Neutrophil (primary cell): ENCODE results near the gene RNF20.

Experiments
- H3K27ac ChIP-seq: fragments of 200-600 bp; sonication (generic); 2 replicates; pipeline ENCODE4 v1.5.1; 2016; ENCODE audit warnings: mild to moderate bottlenecking, moderate library complexity
- H3K27me3 ChIP-seq: fragments of 200-600 bp; sonication (generic); 2 replicates; pipeline ENCODE4 v1.6.0; 2016; ENCODE audit warnings: mild to moderate bottlenecking
- H3K36me3 ChIP-seq: fragments of 200-600 bp; sonication (generic); 2 replicates; pipeline ENCODE4 v1.5.1; 2017
- H3K4me1 ChIP-seq, 2 experiments: fragments of 200-600 bp in 1 of 2; sonication (generic) in 1 of 2; 1 replicate in 1 of 2; 2 replicates in 1 of 2; pipeline versions ENCODE4 v1.5.1 to v1.6.1; 2013 to 2016; ENCODE audit warnings: low read depth in 1 of 2, low read length in 1 of 2, mild to moderate bottlenecking in 1 of 2, moderate library complexity in 1 of 2; ENCODE audit not compliant: control insufficient read depth in 1 of 2, insufficient read depth in 1 of 2
- H3K4me3 ChIP-seq, 2 experiments: fragments of 200-600 bp in 1 of 2; sonication (generic) in 1 of 2; 1 replicate in 1 of 2; 2 replicates in 1 of 2; pipeline ENCODE4 v1.5.1; 2013 to 2016; ENCODE audit warnings: low read depth in 1 of 2, low read length in 1 of 2, mild to moderate bottlenecking in 1 of 2, moderate library complexity in 1 of 2
- H3K9me3 ChIP-seq: fragments of 200-600 bp; sonication (generic); 2 replicates; pipeline ENCODE4 v1.5.1; 2016
- TF ChIP-seq, protein P1 (sequence below): fragments of 200-600 bp; sonication (generic); IDR thresholded peaks from 2 replicates; pipeline ENCODE4 v1.5.1; 2016; ENCODE audit warnings: antibody characterized with exemption

RNF20 gene

DNA sequence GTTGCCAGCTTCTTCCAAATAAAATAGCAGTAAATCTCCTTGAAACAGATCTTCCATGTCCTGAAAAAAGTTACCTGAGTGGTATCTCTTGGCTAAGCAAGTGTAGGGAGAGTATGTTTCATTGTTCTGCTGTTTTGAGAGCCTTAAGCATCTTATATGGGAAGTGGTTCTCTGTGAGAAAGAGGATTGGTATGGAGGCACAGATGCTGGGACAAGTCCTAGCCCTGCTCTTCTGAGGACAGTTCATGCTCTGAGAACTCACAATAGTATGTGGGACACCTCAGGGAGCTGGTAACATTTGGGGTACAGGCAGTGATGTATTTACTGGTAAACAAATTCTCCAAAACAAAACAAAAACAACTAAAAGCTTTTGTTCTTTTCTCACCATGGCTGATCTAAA, 59.1 kb downstream of the RNF20 start:
- no peak overlapping the region for H3K4me3 ChIP-seq
- no peak overlapping the region for H3K27ac ChIP-seq
- TF ChIP-seq, protein P1, sequence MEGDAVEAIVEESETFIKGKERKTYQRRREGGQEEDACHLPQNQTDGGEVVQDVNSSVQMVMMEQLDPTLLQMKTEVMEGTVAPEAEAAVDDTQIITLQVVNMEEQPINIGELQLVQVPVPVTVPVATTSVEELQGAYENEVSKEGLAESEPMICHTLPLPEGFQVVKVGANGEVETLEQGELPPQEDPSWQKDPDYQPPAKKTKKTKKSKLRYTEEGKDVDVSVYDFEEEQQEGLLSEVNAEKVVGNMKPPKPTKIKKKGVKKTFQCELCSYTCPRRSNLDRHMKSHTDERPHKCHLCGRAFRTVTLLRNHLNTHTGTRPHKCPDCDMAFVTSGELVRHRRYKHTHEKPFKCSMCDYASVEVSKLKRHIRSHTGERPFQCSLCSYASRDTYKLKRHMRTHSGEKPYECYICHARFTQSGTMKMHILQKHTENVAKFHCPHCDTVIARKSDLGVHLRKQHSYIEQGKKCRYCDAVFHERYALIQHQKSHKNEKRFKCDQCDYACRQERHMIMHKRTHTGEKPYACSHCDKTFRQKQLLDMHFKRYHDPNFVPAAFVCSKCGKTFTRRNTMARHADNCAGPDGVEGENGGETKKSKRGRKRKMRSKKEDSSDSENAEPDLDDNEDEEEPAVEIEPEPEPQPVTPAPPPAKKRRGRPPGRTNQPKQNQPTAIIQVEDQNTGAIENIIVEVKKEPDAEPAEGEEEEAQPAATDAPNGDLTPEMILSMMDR, result no peak
- no peaks in the 10 kb centered on the region for H3K36me3 ChIP-seq
- no peaks in the 10 kb centered on the region for H3K9me3 ChIP-seq
- H3K4me1 ChIP-seq, result no peaks in the 10 kb centered on the region
- peaks cover 16% of the 10 kb centered on the region for H3K27me3 ChIP-seq

DNA sequence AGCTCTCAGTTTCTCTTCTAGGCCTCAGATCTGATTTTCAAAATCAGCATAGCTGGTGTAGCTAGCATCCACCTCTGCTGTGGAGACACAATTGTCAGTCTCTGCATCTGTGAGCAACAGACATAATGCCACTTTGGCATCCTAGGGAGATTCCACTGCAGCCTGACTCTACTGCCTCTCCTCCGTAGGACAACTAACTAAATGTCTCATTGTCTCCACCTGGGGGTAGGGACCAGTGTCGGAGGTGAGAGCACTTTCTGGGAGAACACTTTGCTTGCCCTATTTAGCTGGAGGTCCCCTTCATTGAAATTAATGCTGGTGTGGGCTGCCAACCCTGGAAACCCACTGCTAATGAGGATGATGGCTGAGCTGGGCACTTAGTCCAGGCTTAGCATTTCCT, 59.7 kb downstream of the RNF20 start:
- no peaks in the 10 kb centered on the region for H3K9me3 ChIP-seq
- H3K36me3 ChIP-seq, result no peaks in the 10 kb centered on the region
- no peak overlapping the region for H3K27ac ChIP-seq
- peaks cover 17% of the 10 kb centered on the region for H3K27me3 ChIP-seq
- TF ChIP-seq, protein P1, result no peak
- H3K4me3 ChIP-seq, result no peak overlapping the region
- no peaks in the 10 kb centered on the region for H3K4me1 ChIP-seq

DNA sequence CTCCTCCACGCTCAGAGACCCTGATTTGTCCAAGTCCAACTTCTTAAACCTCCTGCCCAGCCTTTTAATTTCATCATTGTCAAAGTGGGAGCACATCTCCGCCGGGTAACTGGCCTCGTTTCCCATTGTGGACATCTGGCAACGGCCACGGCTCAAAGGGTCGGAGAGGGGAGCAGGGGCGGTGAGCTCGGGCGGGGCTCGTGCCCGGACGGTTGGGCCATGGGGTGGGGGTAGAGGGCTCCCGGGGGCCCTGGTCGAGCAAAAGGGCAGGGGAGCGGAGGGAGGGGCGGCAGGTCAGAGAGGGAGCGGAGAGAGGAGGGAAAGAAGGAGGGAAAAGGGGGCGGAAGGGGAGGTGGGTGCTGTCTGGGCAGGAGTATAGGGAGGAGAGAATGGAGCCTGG, 61.1 kb downstream of the RNF20 start, which contains the start of gene PPP3R2:
Gene PPP3R2 (minus strand): TSS at position 174 of the 400 bp plus-strand sequence. CDS start 48 bp downstream, at position 126.
- H3K4me1 ChIP-seq, result no peaks in the 10 kb centered on the region
- no peaks in the 10 kb centered on the region for H3K36me3 ChIP-seq

DNA sequence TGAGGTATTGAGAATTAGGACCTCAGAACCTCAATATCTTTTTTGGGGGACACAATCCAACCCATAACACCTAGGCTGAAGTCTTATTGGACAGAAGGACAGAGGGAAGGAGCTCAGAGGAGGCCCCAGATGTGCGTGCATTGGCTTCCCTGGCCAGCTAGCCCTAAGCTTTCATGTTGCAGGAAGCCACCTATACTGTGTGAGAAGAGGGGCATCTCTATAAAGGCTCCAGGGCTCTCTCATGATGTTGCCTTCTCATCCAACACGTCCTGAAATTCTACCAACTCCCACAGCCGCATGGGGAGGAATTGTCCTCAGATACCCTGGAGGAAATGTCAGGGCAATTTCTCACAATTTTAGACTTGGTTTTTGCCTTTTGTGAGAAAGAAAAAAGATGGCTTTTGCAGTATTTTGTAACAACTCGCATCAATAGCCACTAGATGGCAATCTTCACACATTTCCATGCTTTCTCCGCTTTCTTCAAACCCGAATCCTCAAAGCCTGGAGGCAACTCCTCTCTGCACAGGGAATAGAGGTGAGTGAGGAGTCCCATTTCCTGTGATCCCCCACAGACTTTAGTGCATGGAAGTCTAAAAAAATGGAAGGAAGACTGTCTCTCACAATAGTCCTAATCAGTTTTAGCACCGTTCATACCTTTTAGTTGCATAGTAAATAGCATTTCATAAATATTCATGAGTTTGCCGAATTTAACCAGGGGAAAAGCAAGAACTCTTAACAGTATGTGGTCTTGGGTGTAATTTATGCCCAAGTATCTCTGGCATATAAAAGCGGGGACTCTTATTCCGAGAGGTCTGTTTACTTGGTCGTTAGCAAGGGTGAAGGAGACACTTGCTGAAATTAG, 68.5 kb downstream of the RNF20 start:
- H3K27ac ChIP-seq, result no peak overlapping the region
- H3K4me3 ChIP-seq, result no peak overlapping the region
- H3K9me3 ChIP-seq, result no peaks in the 10 kb centered on the region
- H3K4me1 ChIP-seq, result peaks cover 0 to 3% of the 10 kb centered on the region in 2 experiments
- H3K27me3 ChIP-seq, result peaks cover 46% of the 10 kb centered on the region
- H3K36me3 ChIP-seq, result no peaks in the 10 kb centered on the region
- TF ChIP-seq, protein P1, result no peak

More for the DNA sequence above, 61.1 kb downstream of the RNF20 start, which contains the start of gene PPP3R2:
- no peaks in the 10 kb centered on the region for H3K9me3 ChIP-seq
- H3K27me3 ChIP-seq, result peaks cover 32% of the 10 kb centered on the region
- no peak within 1 kb of the TSS for H3K4me3 ChIP-seq
- TF ChIP-seq, protein P1, result no peak
- no peak within 1 kb of the TSS for H3K27ac ChIP-seq

DNA sequence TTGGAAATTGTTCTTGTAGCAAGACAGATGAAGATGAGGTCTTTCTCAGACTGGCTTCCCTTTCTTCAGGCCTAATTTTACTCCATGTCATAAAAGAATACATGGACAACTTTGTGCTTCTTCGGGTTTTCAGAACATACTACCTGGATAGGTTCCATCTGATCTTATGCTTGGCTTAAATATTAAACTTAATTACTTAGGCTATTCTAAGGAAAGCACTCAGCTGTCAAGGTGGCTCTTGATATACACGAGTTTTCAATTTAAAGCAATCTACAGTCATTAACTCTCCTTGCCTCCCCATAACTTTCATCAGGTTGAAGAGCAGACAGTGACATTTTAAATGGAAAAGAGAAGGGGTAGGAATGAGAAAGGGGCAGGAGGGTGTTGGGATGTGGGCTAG, 70.6 kb downstream of the RNF20 start:
- TF ChIP-seq, protein P1, result no peak
- Histone ChIP-seq H3K4me3 (no peak overlapping the region), H3K27ac (no peak overlapping the region), H3K36me3 (no peaks in the 10 kb centered on the region), H3K27me3 (peaks cover 36% of the 10 kb centered on the region), H3K4me1 (peaks cover 0 to 3% of the 10 kb centered on the region in 2 experiments), H3K9me3 (no peaks in the 10 kb centered on the region)
